ENCODE data around the gene DAAM2. TPM values are rescaled to one million over a fixed set of nuclear protein-coding genes. Genes with fewer than 3 reads are reported as not detected.

Gene DAAM2
- total RNA-seq, 2 experiments from 2014 or later = not detected

DNA sequence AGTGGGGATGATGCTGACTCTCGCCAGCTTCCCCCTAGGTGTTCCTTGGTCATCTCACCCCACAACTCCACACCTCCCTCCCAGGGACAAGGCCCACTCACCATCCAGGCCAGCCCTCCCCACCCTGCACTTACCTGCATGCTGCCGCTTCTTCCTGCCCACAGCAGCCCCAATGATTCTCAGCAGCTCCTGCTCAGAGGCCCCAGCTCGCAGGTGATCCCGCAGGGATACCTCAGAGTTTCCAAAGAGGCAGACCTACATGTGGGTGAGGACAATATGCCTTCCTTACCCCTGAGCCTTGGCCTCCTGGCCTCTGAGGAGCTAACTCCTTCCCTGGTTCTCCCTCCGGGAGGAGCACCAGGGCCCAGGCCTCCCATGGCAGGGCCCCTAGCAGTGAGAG, 117.5 kb downstream of the DAAM2 start:
- Mint-ChIP-seq H3K4me1 (ENCODE audit: low read depth) (no peaks in the 10 kb centered on the region), H3K27ac (no peak overlapping the region), H3K27me3 (ENCODE audit: low read depth) (no peaks in the 10 kb centered on the region), H3K9me3 (ENCODE audit: insufficient read depth) (no peaks in the 10 kb centered on the region), H3K36me3 (ENCODE audit: low read depth) (no peaks in the 10 kb centered on the region), H3K4me3 (no peak overlapping the region)
- CTCF ChIA-PET = no interaction called here
- ATAC-seq = no peak
- DNase-seq = no peak
- POLR2A ChIA-PET = no interaction called here

- no peaks in the 10 kb centered on the region for H3K27me3 Mint-ChIP-seq (ENCODE audit: low read depth)
- ChIA-PET POLR2A (no interaction called here), CTCF (no interaction called here)
- no peaks in the 10 kb centered on the region for H3K9me3 Mint-ChIP-seq (ENCODE audit: insufficient read depth)
- no peak overlapping the region for H3K27ac Mint-ChIP-seq
- no peaks in the 10 kb centered on the region for H3K36me3 Mint-ChIP-seq (ENCODE audit: low read depth)
- no peak overlapping the region for H3K4me3 Mint-ChIP-seq
- DNase-seq (no peak), ATAC-seq (no peak)
- no peaks in the 10 kb centered on the region for H3K4me1 Mint-ChIP-seq (ENCODE audit: low read depth)
Observed at GRCh38 chr6:39910164-39910563, 118.0 kb downstream of the DAAM2 start.

- Mint-ChIP-seq H3K4me3 (no peak overlapping the region), H3K27ac (no peak overlapping the region), H3K36me3 (ENCODE audit: low read depth) (no peaks in the 10 kb centered on the region), H3K27me3 (ENCODE audit: low read depth) (no peaks in the 10 kb centered on the region), H3K9me3 (ENCODE audit: insufficient read depth) (no peaks in the 10 kb centered on the region), H3K4me1 (ENCODE audit: low read depth) (no peaks in the 10 kb centered on the region)
- DNase-seq (no peak), ATAC-seq (no peak)
- CTCF ChIA-PET = no interaction called here
- POLR2A ChIA-PET = no interaction called here
Observed at GRCh38 chr6:39910744-39911143, 118.6 kb downstream of the DAAM2 start.

- Mint-ChIP-seq H3K27ac (no peak overlapping the region), H3K36me3 (ENCODE audit: low read depth) (no peaks in the 10 kb centered on the region), H3K9me3 (ENCODE audit: insufficient read depth) (no peaks in the 10 kb centered on the region), H3K4me1 (ENCODE audit: low read depth) (no peaks in the 10 kb centered on the region), H3K4me3 (no peak overlapping the region), H3K27me3 (ENCODE audit: low read depth) (no peaks in the 10 kb centered on the region)
- ATAC-seq (no peak), DNase-seq (no peak)
- POLR2A ChIA-PET = no interaction called here
- CTCF ChIA-PET = no interaction called here
Observed at GRCh38 chr6:39911513-39912125, 119.4 kb downstream of the DAAM2 start.

DNA sequence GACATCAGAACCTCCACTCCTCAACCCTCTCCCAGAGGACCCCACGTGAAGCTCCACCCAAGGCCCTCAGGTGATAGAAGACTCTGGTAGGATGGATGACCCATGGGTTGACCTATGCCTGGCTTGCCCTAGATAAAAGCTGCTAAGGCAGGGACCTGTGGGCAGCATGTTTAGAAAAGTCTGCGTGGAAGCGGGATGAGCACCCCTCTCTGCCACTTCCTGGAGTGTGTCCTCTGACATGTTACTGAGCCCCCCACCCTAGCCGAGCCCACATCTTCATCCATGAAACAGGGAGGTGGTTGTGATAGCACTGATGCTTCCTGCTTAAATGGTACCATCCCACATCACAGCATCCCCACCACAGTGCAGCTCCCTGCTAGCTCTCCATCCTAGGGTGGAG, 120.3 kb downstream of the DAAM2 start:
- Mint-ChIP-seq H3K27me3 (ENCODE audit: low read depth) (no peaks in the 10 kb centered on the region), H3K36me3 (ENCODE audit: low read depth) (no peaks in the 10 kb centered on the region)

GRCh38 chr6:39913391-39913916, 121.3 kb downstream of the DAAM2 start:
- Mint-ChIP-seq H3K4me1 (ENCODE audit: low read depth) (no peaks in the 10 kb centered on the region), H3K4me3 (no peak overlapping the region), H3K27me3 (ENCODE audit: low read depth) (no peaks in the 10 kb centered on the region), H3K27ac (no peak overlapping the region), H3K36me3 (ENCODE audit: low read depth) (no peaks in the 10 kb centered on the region), H3K9me3 (ENCODE audit: insufficient read depth) (no peaks in the 10 kb centered on the region)
- DNase-seq = no peak
- CTCF ChIA-PET = no interaction called here
- no peak for ATAC-seq
- POLR2A ChIA-PET = no interaction called here

More for the DNA sequence above, 120.3 kb downstream of the DAAM2 start:
- Mint-ChIP-seq H3K4me3 (no peak overlapping the region), H3K27ac (no peak overlapping the region), H3K9me3 (ENCODE audit: insufficient read depth) (no peaks in the 10 kb centered on the region), H3K4me1 (ENCODE audit: low read depth) (no peaks in the 10 kb centered on the region)
- ATAC-seq (no peak), DNase-seq (no peak)
- CTCF ChIA-PET = no interaction called here
- POLR2A ChIA-PET = no interaction called here

DNA sequence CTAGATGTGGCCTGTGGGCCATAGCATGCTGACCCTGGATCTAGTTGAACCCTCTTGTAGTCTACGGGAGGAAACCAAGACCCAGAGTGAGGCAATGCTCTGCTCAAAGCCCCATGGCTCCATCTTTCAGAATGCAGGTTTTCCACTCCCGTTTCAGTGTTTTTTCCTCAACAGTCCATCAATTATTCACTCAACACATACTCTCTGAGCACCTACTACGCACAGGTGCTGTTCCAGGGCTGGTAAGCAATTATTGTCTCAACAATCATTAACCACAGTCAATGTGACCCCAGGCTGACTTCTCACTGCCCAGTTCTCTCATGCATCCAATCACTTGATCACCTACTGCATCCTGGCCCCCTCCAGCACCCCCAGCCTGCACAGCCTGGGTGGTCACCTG, 122.1 kb downstream of the DAAM2 start:
- Mint-ChIP-seq H3K36me3 (ENCODE audit: low read depth) (no peaks in the 10 kb centered on the region), H3K9me3 (ENCODE audit: insufficient read depth) (no peaks in the 10 kb centered on the region), H3K4me1 (ENCODE audit: low read depth) (no peaks in the 10 kb centered on the region), H3K4me3 (no peak overlapping the region), H3K27me3 (ENCODE audit: low read depth) (no peaks in the 10 kb centered on the region), H3K27ac (no peak overlapping the region)
- DNase-seq (no peak), ATAC-seq (no peak)
- CTCF ChIA-PET = no interaction called here
- POLR2A ChIA-PET = no interaction called here

- ChIA-PET CTCF (no interaction called here), POLR2A (no interaction called here)
- Mint-ChIP-seq H3K4me3 (no peak overlapping the region), H3K4me1 (ENCODE audit: low read depth) (no peaks in the 10 kb centered on the region), H3K27me3 (ENCODE audit: low read depth) (no peaks in the 10 kb centered on the region), H3K36me3 (ENCODE audit: low read depth) (no peaks in the 10 kb centered on the region), H3K27ac (no peak overlapping the region), H3K9me3 (ENCODE audit: insufficient read depth) (no peaks in the 10 kb centered on the region)
- no peak for DNase-seq
- no peak for ATAC-seq
Observed at GRCh38 chr6:39915866-39916265, 123.7 kb downstream of the DAAM2 start.

DNA sequence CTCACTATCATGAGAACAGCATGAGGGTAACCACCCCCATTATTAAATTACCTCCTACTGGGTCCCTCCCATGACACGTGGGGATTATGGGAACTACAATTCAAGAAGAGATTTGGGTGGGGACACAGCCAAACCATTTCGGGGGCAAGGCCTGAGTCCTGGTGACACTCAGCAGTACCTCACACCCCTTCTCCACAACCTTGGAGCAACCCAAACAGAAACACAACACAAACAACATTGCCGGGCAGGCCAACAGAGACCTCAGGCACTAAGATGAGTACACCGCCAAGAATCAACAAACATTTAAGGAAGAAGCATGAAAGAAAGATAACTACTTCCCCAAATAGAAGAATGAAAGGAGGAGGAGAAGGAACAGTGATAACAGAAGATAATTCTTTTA, 125.2 kb downstream of the DAAM2 start:
- no peak overlapping the region for H3K4me3 Mint-ChIP-seq
- ChIA-PET POLR2A (no interaction called here), CTCF (no interaction called here)
- no peak for ATAC-seq
- H3K9me3 Mint-ChIP-seq (ENCODE audit: insufficient read depth) = no peaks in the 10 kb centered on the region
- H3K36me3 Mint-ChIP-seq (ENCODE audit: low read depth) = no peaks in the 10 kb centered on the region
- no peaks in the 10 kb centered on the region for H3K27me3 Mint-ChIP-seq (ENCODE audit: low read depth)
- DNase-seq = no peak
- H3K27ac Mint-ChIP-seq = no peak overlapping the region
- H3K4me1 Mint-ChIP-seq (ENCODE audit: low read depth) = no peaks in the 10 kb centered on the region

DNA sequence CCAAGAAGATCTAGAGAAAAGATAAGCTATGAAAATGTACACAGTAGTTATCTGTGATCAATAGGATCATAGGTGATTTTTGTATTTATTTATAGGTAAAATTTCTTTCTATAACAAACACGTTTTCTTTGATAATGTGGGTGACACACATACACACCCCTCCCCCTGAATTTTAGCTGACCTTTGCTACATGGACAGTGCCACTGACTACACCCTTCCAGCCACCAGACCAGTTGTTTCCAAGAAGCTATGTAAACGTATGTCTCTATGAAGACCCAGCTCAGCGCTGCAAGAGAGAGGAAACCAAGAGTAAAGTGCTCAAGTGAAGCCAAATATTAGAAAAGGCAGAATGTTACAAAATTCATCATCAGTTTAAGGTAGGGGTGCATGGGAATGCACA, 125.8 kb downstream of the DAAM2 start:
- Mint-ChIP-seq H3K27me3 (ENCODE audit: low read depth) (no peaks in the 10 kb centered on the region), H3K9me3 (ENCODE audit: insufficient read depth) (no peaks in the 10 kb centered on the region), H3K36me3 (ENCODE audit: low read depth) (no peaks in the 10 kb centered on the region), H3K27ac (no peak overlapping the region), H3K4me3 (no peak overlapping the region), H3K4me1 (ENCODE audit: low read depth) (peaks cover 4% of the 10 kb centered on the region)
- no peak for DNase-seq
- ChIA-PET POLR2A (no interaction called here), CTCF (no interaction called here)
- no peak for ATAC-seq

DNA sequence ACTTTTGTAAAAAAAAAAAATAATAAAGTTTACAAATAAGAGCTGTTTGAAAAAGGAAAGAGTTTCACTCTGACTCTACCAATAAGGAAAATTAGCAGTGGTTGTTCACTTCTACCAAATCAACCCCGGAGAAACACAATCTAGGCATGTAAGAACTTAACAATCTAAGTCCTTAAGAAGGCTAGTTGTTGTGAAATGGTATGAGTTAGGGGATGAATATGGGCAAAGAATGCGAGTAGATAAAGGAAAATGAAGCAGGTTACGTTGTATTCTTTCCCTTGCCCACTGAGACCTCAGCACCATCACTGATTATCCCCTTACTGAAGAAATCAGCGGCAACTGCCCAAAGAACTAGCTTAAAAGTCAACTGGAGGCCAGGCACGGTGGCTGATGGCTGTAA, 126.7 kb downstream of the DAAM2 start:
- no peaks in the 10 kb centered on the region for H3K36me3 Mint-ChIP-seq (ENCODE audit: low read depth)
- CTCF ChIA-PET = no interaction called here

DNA sequence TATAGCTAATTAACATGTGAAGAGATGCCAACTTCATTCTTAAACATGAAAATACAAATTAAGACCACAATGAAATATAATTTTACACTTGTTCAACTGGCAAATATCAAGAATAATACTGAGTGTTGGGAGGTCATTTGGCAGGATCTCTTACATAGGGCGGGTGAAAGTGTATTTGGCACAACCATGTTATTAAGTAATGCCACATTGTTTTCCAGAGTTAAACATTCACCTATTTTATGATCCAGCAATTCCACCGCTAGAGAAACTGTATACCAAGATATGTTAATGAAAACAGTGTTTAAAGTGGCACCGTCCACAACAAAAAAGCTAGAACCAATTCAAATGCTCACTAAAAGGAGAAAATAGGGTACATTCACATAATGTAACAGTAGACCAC, 128.0 kb downstream of the DAAM2 start:
- H3K4me1 Mint-ChIP-seq (ENCODE audit: low read depth) = peaks cover 4% of the 10 kb centered on the region
- CTCF ChIA-PET = no interaction called here
- no peaks in the 10 kb centered on the region for H3K9me3 Mint-ChIP-seq (ENCODE audit: insufficient read depth)
- H3K36me3 Mint-ChIP-seq (ENCODE audit: low read depth) = no peaks in the 10 kb centered on the region
- DNase-seq (no peak), ATAC-seq (no peak)
- H3K27me3 Mint-ChIP-seq (ENCODE audit: low read depth) = no peaks in the 10 kb centered on the region
- no peak overlapping the region for H3K27ac Mint-ChIP-seq
- POLR2A ChIA-PET = no interaction called here
- H3K4me3 Mint-ChIP-seq = no peak overlapping the region

More for the DNA sequence above, 126.7 kb downstream of the DAAM2 start:
- Mint-ChIP-seq H3K27ac (no peak overlapping the region), H3K27me3 (ENCODE audit: low read depth) (no peaks in the 10 kb centered on the region), H3K9me3 (ENCODE audit: insufficient read depth) (no peaks in the 10 kb centered on the region), H3K4me3 (no peak overlapping the region), H3K4me1 (ENCODE audit: low read depth) (peaks cover 4% of the 10 kb centered on the region)
- POLR2A ChIA-PET = no interaction called here
- ATAC-seq (no peak), DNase-seq (no peak)

DNA sequence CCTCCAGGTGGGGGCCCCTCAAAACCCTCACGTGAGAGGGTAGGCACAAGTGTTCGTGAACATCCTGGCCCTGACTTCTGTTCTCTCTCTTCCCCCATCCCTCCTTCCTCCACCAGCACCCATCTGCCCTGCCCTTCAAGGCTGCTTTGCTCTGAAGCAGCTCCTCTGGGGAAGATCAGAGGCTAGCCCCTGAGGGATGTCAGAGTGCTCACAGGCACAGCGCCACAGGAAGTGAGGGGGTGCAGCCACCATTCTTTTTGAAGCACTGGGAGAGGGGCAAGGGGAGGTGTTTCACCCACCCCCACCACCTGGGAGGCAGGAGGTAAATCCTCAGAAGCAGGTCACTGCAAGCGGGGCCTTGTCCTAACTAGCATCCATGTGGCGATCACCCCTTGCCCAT, 130.6 kb downstream of the DAAM2 start:
- Mint-ChIP-seq H3K9me3 (ENCODE audit: insufficient read depth) (no peaks in the 10 kb centered on the region), H3K36me3 (ENCODE audit: low read depth) (no peaks in the 10 kb centered on the region), H3K4me3 (no peak overlapping the region), H3K27ac (no peak overlapping the region), H3K27me3 (ENCODE audit: low read depth) (no peaks in the 10 kb centered on the region), H3K4me1 (ENCODE audit: low read depth) (peaks cover 7% of the 10 kb centered on the region)
- no peak for DNase-seq
- POLR2A ChIA-PET = no interaction called here
- no peak for ATAC-seq
- CTCF ChIA-PET = no interaction called here

Data from activated CD8-positive, alpha-beta T cell treated with anti-CD3 and anti-CD28 coated beads, Interleukin-2, amount 10 ng/mL, durations not matched to agents 7 days and 5 days (primary cell).